ENCODE results near the gene TTC7B. TPM values are rescaled to one million over a fixed set of nuclear protein-coding genes. Genes with fewer than 3 reads are reported as not detected.

TTC7B gene
- total RNA-seq, 1 experiment from 2014 or later, result 70.6 TPM

- no peak overlapping the region for H3K4me2 ChIP-seq (ENCODE audit: low read length)
- no peaks in the 10 kb centered on the region for H4K20me1 ChIP-seq (ENCODE audit: insufficient read depth)
- BruUV-seq (replicated peaks), result no TSS peak
- DNase-seq (ENCODE audit: low read depth, low spot score) (no peak), ATAC-seq (no peak)
- RAD21 ChIA-PET (ENCODE audit: low non-redundant PET in 1 of 2, low total read pairs in 2 of 2, uncharacterized antibody in 2 of 2, unreplicated experiment in 2 of 2), result no interaction called here
- H2AFZ ChIP-seq (ENCODE audit: low read depth, low read length, poor library complexity, severe bottlenecking), result no peak overlapping the region
- POLR2A ChIA-PET, result no interaction called here
- H3K79me2 ChIP-seq (ENCODE audit: insufficient read depth, low read length), result 0 out of 2 replicates have a peak, but pooled peaks cover 2% of the 10 kb centered on the region
- no peak overlapping the region for H3K4me3 ChIP-seq (replicated peaks in 1 of 2; ENCODE audit: low read depth in 1 of 2, low read length in 2 of 2)
- TF ChIP-seq ZFX (IDR thresholded peaks at IDR 0.05), result no peak
- TF ChIP-seq SIN3A (IDR thresholded peaks at IDR 0.05; ENCODE audit: low read depth), result no peak
- no peak for TF ChIP-seq SP1 (IDR thresholded peaks at IDR 0.05; ENCODE audit: low read depth)
- no peak for TF ChIP-seq RAD21 (IDR thresholded peaks at IDR 0.05; ENCODE audit: low read depth)
- 0 out of 4 replicates have a peak, but pooled peaks cover 0 to 4% of the 10 kb centered on the region in 2 experiments for H3K36me3 ChIP-seq (ENCODE audit: control insufficient read depth in 1 of 2, insufficient read depth in 2 of 2, low read length in 2 of 2)
- CTCF ChIA-PET, result no interaction called here
- intact Hi-C loops (cut with micrococcal nuclease), result loop anchor here (10.0 kb wide), 1 partner anchor 449 kb away; no protein-coding TSS in a partner anchor
- H3K4me1 ChIP-seq (ENCODE audit: control insufficient read depth in 1 of 2, insufficient read depth in 2 of 2, low read length in 2 of 2), result peaks cover 5 to 9% of the 10 kb centered on the region in 2 experiments; a peak in 3 of 4 replicates
- no peaks in the 10 kb centered on the region for H3K9me2 ChIP-seq (ENCODE audit: insufficient read depth)
- H3K9me3 ChIP-seq (ENCODE audit: control insufficient read depth in 1 of 2, insufficient read depth in 1 of 2, low read depth in 1 of 2, low read length in 2 of 2), result peaks cover 0 to 7% of the 10 kb centered on the region in 2 experiments; a peak in 1 of 4 replicates
- H3K27me3 ChIP-seq (ENCODE audit: insufficient read depth, low read length), result no peaks in the 10 kb centered on the region
- no peak overlapping the region for H3K9ac ChIP-seq (ENCODE audit: low read length)
- H3K27ac ChIP-seq (ENCODE audit: low read depth, low read length), result no peak overlapping the region
Measured at GRCh38 chr14:90753456-90754005, 62.7 kb downstream of the TTC7B start.

GRCh38 chr14:90750701-90751100 lies 65.5 kb downstream of the TTC7B start:
- Histone ChIP-seq H3K27me3 (ENCODE audit: insufficient read depth, low read length) (no peaks in the 10 kb centered on the region), H4K20me1 (ENCODE audit: insufficient read depth) (no peaks in the 10 kb centered on the region), H3K79me2 (ENCODE audit: insufficient read depth, low read length) (0 out of 2 replicates have a peak, but pooled peaks cover 2% of the 10 kb centered on the region), H3K4me1 (ENCODE audit: control insufficient read depth in 1 of 2, insufficient read depth in 2 of 2, low read length in 2 of 2) (no peaks in the 10 kb centered on the region), H3K4me3 (replicated peaks in 1 of 2; ENCODE audit: low read depth in 1 of 2, low read length in 2 of 2) (no peak overlapping the region), H3K9ac (ENCODE audit: low read length) (no peak overlapping the region), H3K36me3 (ENCODE audit: control insufficient read depth in 1 of 2, insufficient read depth in 2 of 2, low read length in 2 of 2) (0 out of 4 replicates have a peak, but pooled peaks cover 0 to 4% of the 10 kb centered on the region in 2 experiments), H3K4me2 (ENCODE audit: low read length) (no peak overlapping the region), H3K27ac (ENCODE audit: low read depth, low read length) (no peak overlapping the region), H3K9me3 (ENCODE audit: control insufficient read depth in 1 of 2, insufficient read depth in 1 of 2, low read depth in 1 of 2, low read length in 2 of 2) (peaks cover 0 to 7% of the 10 kb centered on the region in 2 experiments; a peak in 1 of 4 replicates), H3K9me2 (ENCODE audit: insufficient read depth) (no peaks in the 10 kb centered on the region), H2AFZ (ENCODE audit: low read depth, low read length, poor library complexity, severe bottlenecking) (no peak overlapping the region)
- POLR2A ChIA-PET, result no interaction called here
- DNase-seq (ENCODE audit: low read depth, low spot score), result no peak
- RAD21 ChIA-PET (ENCODE audit: low non-redundant PET in 1 of 2, low total read pairs in 2 of 2, uncharacterized antibody in 2 of 2, unreplicated experiment in 2 of 2), result no interaction called here
- intact Hi-C loops (cut with micrococcal nuclease), result loop anchor here (10.0 kb wide), 1 partner anchor 446 kb away; no protein-coding TSS in a partner anchor
- no TSS peak for BruUV-seq (replicated peaks)
- ATAC-seq, result no peak
- CTCF ChIA-PET, result interaction anchor here (1.5 kb wide), 1 partner anchor 9 kb away, joined by 3 read pairs; no protein-coding TSS in a partner anchor
- TF ChIP-seq ZBTB33 (IDR thresholded peaks at IDR 0.05; ENCODE audit: extremely low read depth, insufficient replicate concordance, low read length), result no peak
- TF ChIP-seq MAX (IDR thresholded peaks at IDR 0.05), result no peak
- TF ChIP-seq FOSL1 (IDR thresholded peaks at IDR 0.05; ENCODE audit: low read depth), result no peak
- no peak for TF ChIP-seq SRF (IDR thresholded peaks at IDR 0.05; ENCODE audit: low read depth)
- no peak for TF ChIP-seq ELF1 (IDR thresholded peaks at IDR 0.05; ENCODE audit: borderline replicate concordance, low read depth)
- no peak for TF ChIP-seq CTCF (IDR thresholded peaks at IDR 0.05 in 2 of 3, conservative IDR thresholded peaks at IDR 0.05 in 1 of 3; ENCODE audit: borderline replicate concordance in 1 of 3, insufficient read depth in 1 of 3, low read depth in 2 of 3, low read length in 2 of 3)
- no peak for TF ChIP-seq ZNF274 (IDR thresholded peaks at IDR 0.05; ENCODE audit: low read depth, low read length)
- no peak for TF ChIP-seq SIN3A (IDR thresholded peaks at IDR 0.05; ENCODE audit: low read depth)
- no peak for TF ChIP-seq EZH2 (IDR thresholded peaks at IDR 0.05)
- TF ChIP-seq EGR1 (IDR thresholded peaks at IDR 0.05; ENCODE audit: low read depth), result no peak
- TF ChIP-seq JUND (IDR thresholded peaks at IDR 0.05), result no peak
- TF ChIP-seq ATF3 (IDR thresholded peaks at IDR 0.05), result no peak
- TF ChIP-seq POLR2AphosphoS5 (IDR thresholded peaks at IDR 0.05; ENCODE audit: low read depth, low read length), result no peak
